Occipital lobe (tissue), 2 donors: ENCODE data around the gene HSFX4. TPM values are rescaled to one million over a fixed set of nuclear protein-coding genes. Genes with fewer than 3 reads are reported as not detected.
"Not testable (repeated sequence)": the region's sequence is repeated elsewhere in the genome, so short reads cannot be mapped to it uniquely, and the experiment has no call there.

Experiments
- DNase-seq: peaks from one replicate; lab custom pipeline; 2025; lab: John Stamatoyannopoulos, UW
- total RNA-seq: library from RNA; depleted of rRNA; stranded (reverse); fragments of >200 nt; gene quantifications from one replicate; pipeline ENCODE4 v1.2.3, GENCODE V29; 2014

The HSFX4 gene
- not detected for total RNA-seq

- not testable (repeated sequence) for DNase-seq
These were observed at the start of gene HSFX4 for GRCh38 chrX:149929400-149929799. HSFX4 (plus strand) TSS chrX:149929573; CDS start chrX:149929645, 72 bp downstream.

GRCh38 chrX:149881081-149881711 is 48.2 kb upstream of the HSFX4 start, which contains the start of gene MAGEA8:
MAGEA8 (plus strand) TSS chrX:149881183; CDS start chrX:149884273, 3,090 bp downstream.
- no peak for DNase-seq

- not testable (repeated sequence) for DNase-seq
These were observed 38.5 kb upstream of the HSFX4 start for GRCh38 chrX:149890828-149891227.

GRCh38 chrX:149898554-149898953 is 30.8 kb upstream of the HSFX4 start:
- DNase-seq, result no peak

- DNase-seq, result no peak
These were observed 25.3 kb upstream of the HSFX4 start for GRCh38 chrX:149903889-149904748.

- no peak for DNase-seq
These were observed 21.1 kb upstream of the HSFX4 start for GRCh38 chrX:149908308-149908707.

GRCh38 chrX:149908727-149909126 is 20.6 kb upstream of the HSFX4 start:
- DNase-seq, result no peak

GRCh38 chrX:149909324-149910177 is 19.8 kb upstream of the HSFX4 start:
- no peak for DNase-seq

GRCh38 chrX:149910178-149910695 is 19.1 kb upstream of the HSFX4 start:
- DNase-seq, result no peak

GRCh38 chrX:149916745-149917392 is 12.5 kb upstream of the HSFX4 start:
- DNase-seq, result no peak

GRCh38 chrX:149923836-149924235 is 5.5 kb upstream of the HSFX4 start:
- DNase-seq, result not testable (repeated sequence)

- not testable (repeated sequence) for DNase-seq
These were observed 4.9 kb upstream of the HSFX4 start for GRCh38 chrX:149924434-149924833.

GRCh38 chrX:149927245-149927963 is 2.0 kb upstream of the HSFX4 start:
- not testable (repeated sequence) for DNase-seq

- DNase-seq, result not testable (repeated sequence)
These were observed 1.5 kb upstream of the HSFX4 start for GRCh38 chrX:149927964-149928258.

- DNase-seq, result not testable (repeated sequence)
These were observed 738 bp upstream of the HSFX4 start for GRCh38 chrX:149928635-149929034.

- DNase-seq, result not testable (repeated sequence)
These were observed 2.0 kb downstream of the HSFX4 start for GRCh38 chrX:149931355-149931754.

GRCh38 chrX:149932150-149932549 is 2.8 kb downstream of the HSFX4 start:
- DNase-seq, result not testable (repeated sequence)

GRCh38 chrX:149932970-149933369 is 3.6 kb downstream of the HSFX4 start:
- DNase-seq, result not testable (repeated sequence)

- DNase-seq, result not testable (repeated sequence)
These were observed 4.2 kb downstream of the HSFX4 start for GRCh38 chrX:149933547-149933946.

- not testable (repeated sequence) for DNase-seq
These were observed 8.0 kb downstream of the HSFX4 start for GRCh38 chrX:149937328-149937727.
